Gastroesophageal sphincter (tissue), 4 donors: ENCODE data around the gene RFPL2. TPM values are rescaled to one million over a fixed set of nuclear protein-coding genes. Genes with fewer than 3 reads are reported as not detected.
"Not testable (repeated sequence)": the region's sequence is repeated elsewhere in the genome, so short reads cannot be mapped to it uniquely, and the experiment has no call there.

Experiments
- ATAC-seq: fragments of 150-250 bp; one replicate; pipeline ENCODE4 v1.9.1; 2016; ENCODE audit warnings: mild to moderate bottlenecking, moderate library complexity
- H3K27ac ChIP-seq, 4 donors: fragments of 200-600 bp; sonication (generic) in 3 of 4; 1 replicate in 3 of 4; 2 replicates in 1 of 4; pipeline ENCODE4 v1.5.1; 2016 to 2019
- H3K27me3 ChIP-seq: fragments of 200-600 bp; sonication (generic); one replicate; pipeline ENCODE4 v1.5.1; 2019
- H3K36me3 ChIP-seq, 2 donors: fragments of 200-600 bp; sonication (generic); one replicate each; pipeline ENCODE4 v1.5.1; 2019; ENCODE audit warnings: control low read depth in 1 of 2
- H3K4me1 ChIP-seq, 3 donors: fragments of 200-600 bp; sonication (generic); 1 replicate in 2 of 3; 2 replicates in 1 of 3; pipeline ENCODE4 v1.5.1; 2016 to 2019; ENCODE audit warnings: control low read depth in 2 of 3
- H3K4me3 ChIP-seq, 2 donors: fragments of 200-600 bp; sonication (generic); one replicate each; pipeline ENCODE4 v1.5.1; 2019; ENCODE audit warnings: mild to moderate bottlenecking in 1 of 2, moderate library complexity in 1 of 2
- H3K9me3 ChIP-seq, 3 donors: fragments of 200-600 bp; sonication (generic); one replicate each; pipeline ENCODE4 v1.5.1; 2017 to 2019; ENCODE audit warnings: control low read depth in 2 of 3
- EP300 ChIP-seq: sonication (generic); formaldehyde crosslinking; IDR thresholded peaks from one replicate; pipeline ENCODE4 v1.6.1; 2017; ENCODE audit warnings: antibody characterized with exemption, mild to moderate bottlenecking
- POLR2A ChIP-seq, 2 donors: fragments of 450-650 bp; IDR thresholded peaks; one replicate each; pipeline ENCODE4 v1.6.1; 2017; ENCODE audit warnings: antibody characterized with exemption in 2 of 2, mild to moderate bottlenecking in 2 of 2, moderate library complexity in 1 of 2
- POLR2AphosphoS5 ChIP-seq: sonication (generic); formaldehyde crosslinking; IDR thresholded peaks from one replicate; pipeline ENCODE4 v1.6.1; 2017; ENCODE audit warnings: antibody characterized with exemption
- WGBS, 2 donors: methylation state at CpG; one replicate each; pipeline ENCODE4 v1.1.5; 2018; ENCODE audit warnings: low coverage in 1 of 2; 5-methylcytosine and 5-hydroxymethylcytosine counted together
- small RNA-seq, 4 donors: library from RNA; depleted of rRNA; stranded (forward); fragments of <200 nt; gene quantifications; one replicate each; pipeline ENCODE3, GENCODE V24; 2016
- total RNA-seq, 4 donors: library from RNA; depleted of rRNA; stranded (reverse); fragments of >200 nt; gene quantifications; one replicate each; pipeline ENCODE4 v1.1.0, GENCODE V29; 2016
- TF ChIP-seq, protein P1 (sequence below), 4 experiments: fragments of 200-600 bp in 2 of 4; fragments of 450-650 bp in 2 of 4; sonication (generic) in 1 of 4; IDR thresholded peaks; one replicate each; pipeline ENCODE4 v1.5.1; 2017 to 2019; ENCODE audit warnings: antibody characterized with exemption in 4 of 4, mild to moderate bottlenecking in 2 of 4, moderate library complexity in 2 of 4

Gene RFPL2
- total RNA-seq, 4 donors from 2014 or later: 0.15 TPM; not detected in 3

DNA sequence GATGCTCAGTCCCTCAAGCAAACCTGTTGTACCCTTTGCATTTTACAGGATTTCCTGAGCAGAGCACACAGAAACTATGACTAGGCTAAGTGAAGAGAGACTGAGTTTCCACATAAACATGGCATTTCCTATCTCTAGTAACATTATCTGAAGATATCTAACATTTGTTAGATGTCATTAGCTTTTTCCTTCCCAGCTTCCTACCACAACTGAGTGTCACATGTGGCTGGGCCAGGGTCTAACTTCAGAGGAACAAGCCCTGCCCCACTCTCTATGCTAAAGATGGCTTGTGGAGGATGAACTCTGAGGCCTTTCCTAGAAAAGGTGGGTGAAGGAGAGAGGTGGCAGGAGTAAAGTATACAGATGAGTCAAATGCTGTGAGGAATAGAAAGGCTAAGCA lies 62.3 kb downstream of the RFPL2 start:
- no peak for ATAC-seq
- peaks cover 10% of the 10 kb centered on the region for H3K27me3 ChIP-seq

DNA sequence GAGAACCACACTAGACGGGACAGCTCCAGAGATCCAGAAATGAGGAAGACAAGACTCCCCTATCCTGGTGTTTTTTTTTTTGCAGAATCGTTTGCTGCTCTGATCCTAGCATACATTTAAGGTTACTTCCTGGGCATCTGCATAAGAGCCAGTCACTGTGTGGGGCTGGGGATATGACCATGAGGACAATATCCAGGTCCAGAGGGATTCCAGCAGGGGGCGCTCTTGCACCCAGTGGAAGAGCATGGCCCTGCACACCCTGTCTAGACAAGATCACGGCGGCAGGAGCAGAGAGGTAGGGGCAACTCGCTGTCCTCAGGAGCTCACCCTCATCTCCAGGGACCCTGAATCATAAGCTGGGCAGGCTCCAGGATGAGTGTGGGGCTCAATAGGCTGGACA lies 64.2 kb downstream of the RFPL2 start:
- 39 to 63% methylated on average over 2 of the region's 6 CpGs for WGBS, 2 donors
- not testable (repeated sequence) for H3K27ac ChIP-seq, H3K36me3 ChIP-seq, ATAC-seq, H3K4me1 ChIP-seq, H3K9me3 ChIP-seq, H3K4me3 ChIP-seq
- TF ChIP-seq, protein P1, sequence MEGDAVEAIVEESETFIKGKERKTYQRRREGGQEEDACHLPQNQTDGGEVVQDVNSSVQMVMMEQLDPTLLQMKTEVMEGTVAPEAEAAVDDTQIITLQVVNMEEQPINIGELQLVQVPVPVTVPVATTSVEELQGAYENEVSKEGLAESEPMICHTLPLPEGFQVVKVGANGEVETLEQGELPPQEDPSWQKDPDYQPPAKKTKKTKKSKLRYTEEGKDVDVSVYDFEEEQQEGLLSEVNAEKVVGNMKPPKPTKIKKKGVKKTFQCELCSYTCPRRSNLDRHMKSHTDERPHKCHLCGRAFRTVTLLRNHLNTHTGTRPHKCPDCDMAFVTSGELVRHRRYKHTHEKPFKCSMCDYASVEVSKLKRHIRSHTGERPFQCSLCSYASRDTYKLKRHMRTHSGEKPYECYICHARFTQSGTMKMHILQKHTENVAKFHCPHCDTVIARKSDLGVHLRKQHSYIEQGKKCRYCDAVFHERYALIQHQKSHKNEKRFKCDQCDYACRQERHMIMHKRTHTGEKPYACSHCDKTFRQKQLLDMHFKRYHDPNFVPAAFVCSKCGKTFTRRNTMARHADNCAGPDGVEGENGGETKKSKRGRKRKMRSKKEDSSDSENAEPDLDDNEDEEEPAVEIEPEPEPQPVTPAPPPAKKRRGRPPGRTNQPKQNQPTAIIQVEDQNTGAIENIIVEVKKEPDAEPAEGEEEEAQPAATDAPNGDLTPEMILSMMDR (IDR thresholded peaks at IDR 0.05): peak in 1 of 4 experiments; percentile 25
- H3K27me3 ChIP-seq: peaks cover 18% of the 10 kb centered on the region

More for the DNA sequence above, 62.3 kb downstream of the RFPL2 start:
- no peaks in the 10 kb centered on the region for H3K9me3 ChIP-seq
- H3K27ac ChIP-seq: no peak overlapping the region
- H3K4me3 ChIP-seq: no peak overlapping the region
- H3K4me1 ChIP-seq: no peaks in the 10 kb centered on the region
- no peaks in the 10 kb centered on the region for H3K36me3 ChIP-seq
- TF ChIP-seq POLR2AphosphoS5: no peak
- no peak for TF ChIP-seq EP300
- no peak for TF ChIP-seq POLR2A (IDR thresholded peaks at IDR 0.05)
- TF ChIP-seq, protein P1 (IDR thresholded peaks at IDR 0.05): no peak

Small RNA genes within 50 kb of the gene (small RNA-seq; reads per million reads assigned to genes)
- 0 reads per million in 4 donors for gene RF02171

Other genes with a start within 250 kb of the RFPL2 start
- gene SLC5A1, start 161.8 kb downstream of the RFPL2 start, total RNA-seq: 1 to 10 TPM in 1 of 4 donors, under 1 TPM in 1, not detected in 2; 0.16 to 1.2 TPM
- not detected for gene C22orf42, start 45.8 kb downstream of the RFPL2 start, total RNA-seq
- gene SLC5A4, start 50.3 kb upstream of the RFPL2 start, total RNA-seq: under 1 TPM in 2 of 4 donors, not detected in 2; 0.39 to 0.78 TPM
- not detected for gene RFPL3, start 152.8 kb upstream of the RFPL2 start, total RNA-seq
- 10 to 100 TPM; 66.9 to 83.4 (median 68.9) TPM for gene RTCB, start 207.2 kb upstream of the RFPL2 start, total RNA-seq